DND-41 (cell line): Measurements from ENCODE around the gene NFE2L2.

Source experiments
- ATAC-seq: fragments of 200-7000 bp; cut with Tn5 transposase; 3 replicates; pipeline ENCODE4 v1.9.1; 2021; ENCODE audit warnings: low read depth; ENCODE audit not compliant: insufficient read depth
- DNase-seq: peaks from one replicate; pipeline ENCODE4 v3.0.0-alpha.2; 2020
- H2AFZ ChIP-seq: 2 replicates; pipeline ENCODE4 v1.6.0; 2012; ENCODE audit warnings: low read depth, low read length
- H3K27ac ChIP-seq: 2 replicates; pipeline ENCODE4 v1.5.1; 2012; ENCODE audit warnings: low read length, inconsistent platforms
- H3K27me3 ChIP-seq: fragments of 200-600 bp; sonication (generic); 2 replicates; pipeline ENCODE4 v1.6.0; 2012; ENCODE audit warnings: low read length, mild to moderate bottlenecking, inconsistent platforms; ENCODE audit not compliant: insufficient read depth, poor library complexity
- H3K36me3 ChIP-seq: 2 replicates; pipeline ENCODE4 v1.5.1; 2012; ENCODE audit warnings: low read length, inconsistent platforms; ENCODE audit not compliant: insufficient read depth
- H3K4me1 ChIP-seq: 2 replicates; pipeline ENCODE4 v1.5.1; 2012; ENCODE audit warnings: mild to moderate bottlenecking, low read length; ENCODE audit not compliant: insufficient read depth
- H3K4me2 ChIP-seq: 2 replicates; pipeline ENCODE4 v1.6.0; 2012; ENCODE audit warnings: mild to moderate bottlenecking, moderate library complexity, low read length, inconsistent platforms; ENCODE audit not compliant: insufficient read depth
- H3K4me3 ChIP-seq, 2 experiments: fragments of 200-600 bp in 1 of 2; shearing (Covaris generic) in 1 of 2; 2 replicates each; pipeline ENCODE4 v1.5.1; 2012 to 2016; ENCODE audit warnings: inconsistent platforms in 2 of 2, low read length in 2 of 2, mild to moderate bottlenecking in 2 of 2, low read depth in 1 of 2, moderate library complexity in 1 of 2
- H3K79me2 ChIP-seq: 2 replicates; pipeline ENCODE4 v1.6.0; 2012; ENCODE audit warnings: low read length, inconsistent platforms; ENCODE audit not compliant: insufficient read depth
- H3K9ac ChIP-seq: 2 replicates; pipeline ENCODE4 v1.6.0; 2012; ENCODE audit warnings: low read depth, mild to moderate bottlenecking, inconsistent platforms, low read length, moderate library complexity
- H3K9me3 ChIP-seq: 2 replicates; pipeline ENCODE4 v1.5.1; 2012; ENCODE audit warnings: low read length, moderate library complexity, mild to moderate bottlenecking, inconsistent platforms; ENCODE audit not compliant: insufficient read depth, severe bottlenecking
- H4K20me1 ChIP-seq: 2 replicates; pipeline ENCODE4 v1.6.0; 2012; ENCODE audit warnings: low read length; ENCODE audit not compliant: insufficient read depth
- EZH2 ChIP-seq: IDR thresholded peaks from 3 replicates; pipeline ENCODE4 v1.6.1; 2012; ENCODE audit warnings: borderline replicate concordance, low read depth, mild to moderate bottlenecking, moderate library complexity, low read length, inconsistent platforms; ENCODE audit not compliant: severe bottlenecking
- TF ChIP-seq, protein P1 (sequence below): IDR thresholded peaks from 2 replicates; pipeline ENCODE4 v1.5.1; 2012; ENCODE audit warnings: borderline replicate concordance, low read length, moderate library complexity, mild to moderate bottlenecking; ENCODE audit not compliant: poor library complexity, severe bottlenecking; ENCODE audit errors: extremely low read depth

Gene NFE2L2

GRCh38 chr2:177264693-177265587, at the start of gene NFE2L2:
Gene NFE2L2, minus strand, starts transcription at chr2:177264727. Its CDS starts 151 bp downstream, at chr2:177264576.
- Histone ChIP-seq H3K4me1 (peaks cover 53% of the 10 kb centered on the region), H3K36me3 (peaks cover 3% of the 10 kb centered on the region)
- peak; percentile 71 for ATAC-seq

GRCh38 chr2:177314194-177314593, 49.7 kb upstream of the NFE2L2 start:
- Histone ChIP-seq H4K20me1 (no peaks in the 10 kb centered on the region), H3K4me1 (peaks cover 17% of the 10 kb centered on the region), H3K27me3 (no peaks in the 10 kb centered on the region), H3K4me3 (no peak overlapping the region), H3K27ac (no peak overlapping the region), H3K79me2 (no peaks in the 10 kb centered on the region), H2AFZ (no peak overlapping the region), H3K4me2 (no peak overlapping the region), H3K36me3 (no peaks in the 10 kb centered on the region), H3K9me3 (no peaks in the 10 kb centered on the region), H3K9ac (no peak overlapping the region)
- no peak for DNase-seq
- no peak for ATAC-seq
- TF ChIP-seq, protein P1, sequence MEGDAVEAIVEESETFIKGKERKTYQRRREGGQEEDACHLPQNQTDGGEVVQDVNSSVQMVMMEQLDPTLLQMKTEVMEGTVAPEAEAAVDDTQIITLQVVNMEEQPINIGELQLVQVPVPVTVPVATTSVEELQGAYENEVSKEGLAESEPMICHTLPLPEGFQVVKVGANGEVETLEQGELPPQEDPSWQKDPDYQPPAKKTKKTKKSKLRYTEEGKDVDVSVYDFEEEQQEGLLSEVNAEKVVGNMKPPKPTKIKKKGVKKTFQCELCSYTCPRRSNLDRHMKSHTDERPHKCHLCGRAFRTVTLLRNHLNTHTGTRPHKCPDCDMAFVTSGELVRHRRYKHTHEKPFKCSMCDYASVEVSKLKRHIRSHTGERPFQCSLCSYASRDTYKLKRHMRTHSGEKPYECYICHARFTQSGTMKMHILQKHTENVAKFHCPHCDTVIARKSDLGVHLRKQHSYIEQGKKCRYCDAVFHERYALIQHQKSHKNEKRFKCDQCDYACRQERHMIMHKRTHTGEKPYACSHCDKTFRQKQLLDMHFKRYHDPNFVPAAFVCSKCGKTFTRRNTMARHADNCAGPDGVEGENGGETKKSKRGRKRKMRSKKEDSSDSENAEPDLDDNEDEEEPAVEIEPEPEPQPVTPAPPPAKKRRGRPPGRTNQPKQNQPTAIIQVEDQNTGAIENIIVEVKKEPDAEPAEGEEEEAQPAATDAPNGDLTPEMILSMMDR = no peak
- no peak for TF ChIP-seq EZH2

More at GRCh38 chr2:177264693-177265587, at the start of gene NFE2L2:
- Histone ChIP-seq H3K4me2 (peak within 1 kb of the TSS; percentile 77), H4K20me1 (peaks cover 29% of the 10 kb centered on the region; the same call in 1 of the 2 replicates), H3K9me3 (no peaks in the 10 kb centered on the region), H3K4me3 (peak within 1 kb of the TSS; percentile 78 to 89), H3K79me2 (peaks cover 53% of the 10 kb centered on the region), H3K27ac (peak within 1 kb of the TSS; percentile 99), H2AFZ (peak within 1 kb of the TSS; percentile 84), H3K9ac (peak within 1 kb of the TSS; percentile 98), H3K27me3 (no peaks in the 10 kb centered on the region)
- TF ChIP-seq, protein P1 = peak; percentile 65
- TF ChIP-seq EZH2 = no peak
- peak; percentile 94 for DNase-seq

DNA sequence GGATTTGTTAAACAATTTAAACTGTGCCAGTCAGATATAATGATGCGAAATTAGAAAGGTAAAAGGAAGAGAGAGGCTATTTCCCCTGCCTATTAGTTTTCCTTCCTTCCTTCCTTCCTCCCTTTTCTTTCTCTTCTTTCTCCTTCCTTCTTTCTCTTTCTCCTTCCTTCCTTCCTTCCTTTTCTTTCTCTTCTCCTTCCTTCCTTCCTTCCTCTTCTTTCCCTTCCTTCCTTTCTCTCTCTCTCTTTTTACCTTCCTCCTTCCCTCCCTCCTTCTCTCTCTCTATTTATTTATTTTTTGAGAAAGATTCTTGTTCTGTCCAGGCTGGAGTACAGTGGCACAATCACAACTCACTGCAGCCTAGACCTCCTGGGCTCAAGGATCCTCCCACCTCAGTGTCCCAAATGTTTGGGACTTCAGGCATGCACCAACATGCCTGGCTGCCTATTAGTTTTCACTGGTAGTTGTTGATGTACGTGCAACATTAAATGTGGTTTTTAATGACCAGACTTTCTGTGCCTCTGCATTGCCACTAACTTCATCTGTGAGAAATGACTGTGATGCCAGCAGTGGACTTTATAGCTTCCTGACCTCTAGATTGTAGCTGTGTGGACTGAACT, 48.7 kb upstream of the NFE2L2 start:
- ATAC-seq (no peak), DNase-seq (no peak)
- Histone ChIP-seq H3K4me1 (peaks cover 23% of the 10 kb centered on the region), H3K36me3 (no peaks in the 10 kb centered on the region), H3K4me2 (no peak overlapping the region), H3K9ac (no peak overlapping the region), H3K27me3 (no peaks in the 10 kb centered on the region), H3K27ac (no peak overlapping the region), H4K20me1 (no peaks in the 10 kb centered on the region), H2AFZ (no peak overlapping the region), H3K79me2 (no peaks in the 10 kb centered on the region), H3K9me3 (no peaks in the 10 kb centered on the region), H3K4me3 (no peak overlapping the region)
- no peak for TF ChIP-seq EZH2
- TF ChIP-seq, protein P1 = no peak
